Liver (tissue), 9 donors: Measurements from ENCODE around the gene LSAMP. TPM values are rescaled to one million over a fixed set of nuclear protein-coding genes. Genes with fewer than 3 reads are reported as not detected.

ENCODE experiments used
- DNase-seq: peaks from one replicate; pipeline ENCODE4 v3.0.0-alpha.2; 2017; ENCODE audit warnings: low spot score
- H3K27ac ChIP-seq, 2 donors: one replicate each; pipeline ENCODE4 v1.7.0; 2013; ENCODE audit warnings: inconsistent platforms in 2 of 2, low read length in 2 of 2, control low read depth in 1 of 2, low read depth in 1 of 2, mild to moderate bottlenecking in 1 of 2
- H3K27me3 ChIP-seq, 4 donors: one replicate each; pipeline versions ENCODE4 v1.6.1 to v1.7.0; 2013; ENCODE audit warnings: low read length in 3 of 4, inconsistent platforms in 1 of 4, mild to moderate bottlenecking in 1 of 4, moderate library complexity in 1 of 4; ENCODE audit not compliant: control insufficient read depth in 4 of 4, insufficient read depth in 4 of 4
- H3K36me3 ChIP-seq, 4 donors: one replicate each; pipeline versions ENCODE4 v1.6.1 to v1.7.0; 2013; ENCODE audit warnings: low read length in 3 of 4, mild to moderate bottlenecking in 3 of 4, low read depth in 1 of 4, moderate library complexity in 1 of 4; ENCODE audit not compliant: control insufficient read depth in 4 of 4, insufficient read depth in 3 of 4
- H3K4me1 ChIP-seq, 4 donors: one replicate each; pipeline versions ENCODE4 v1.6.1 to v1.7.0; 2013; ENCODE audit warnings: low read length in 3 of 4, mild to moderate bottlenecking in 3 of 4, moderate library complexity in 1 of 4; ENCODE audit not compliant: control insufficient read depth in 4 of 4, insufficient read depth in 4 of 4
- H3K4me3 ChIP-seq, 3 donors: one replicate each; pipeline versions ENCODE4 v1.6.1 to v1.7.0; 2013; ENCODE audit warnings: low read length in 3 of 3, control low read depth in 1 of 3, low read depth in 1 of 3, mild to moderate bottlenecking in 1 of 3
- H3K9ac ChIP-seq, 2 donors: one replicate each; pipeline ENCODE4 v1.7.0; 2013; ENCODE audit warnings: low read length in 2 of 2, mild to moderate bottlenecking in 2 of 2, moderate library complexity in 2 of 2, control low read depth in 1 of 2, low read depth in 1 of 2
- H3K9me3 ChIP-seq, 4 donors: one replicate each; pipeline versions ENCODE4 v1.6.1 to v1.7.0; 2013; ENCODE audit warnings: low read length in 3 of 4; ENCODE audit not compliant: control insufficient read depth in 4 of 4
- ATF3 ChIP-seq: IDR thresholded peaks from 2 replicates; pipeline ENCODE4 v1.6.1; 2016; ENCODE audit warnings: antibody characterized with exemption
- EGR1 ChIP-seq, 2 donors: IDR thresholded peaks; 2 replicates each; pipeline ENCODE4 v1.6.1; 2016 to 2018; ENCODE audit warnings: antibody characterized with exemption in 2 of 2, low read depth in 2 of 2
- FOXA1 ChIP-seq: IDR thresholded peaks from 2 replicates; pipeline ENCODE4 v1.6.1; 2016; ENCODE audit warnings: antibody characterized with exemption
- FOXA2 ChIP-seq: IDR thresholded peaks from 2 replicates; pipeline ENCODE4 v1.6.1; 2016; ENCODE audit warnings: antibody characterized with exemption
- GABPA ChIP-seq, 2 donors: IDR thresholded peaks in 1 of 2; conservative IDR thresholded peaks in 1 of 2; 2 replicates each; pipeline ENCODE4 v1.6.1; 2016; ENCODE audit warnings: antibody characterized with exemption in 2 of 2, mild to moderate bottlenecking in 1 of 2, moderate library complexity in 1 of 2
- HNF4A ChIP-seq, 2 donors: conservative IDR thresholded peaks; 2 replicates each; pipeline ENCODE4 v1.6.1; 2016; ENCODE audit warnings: antibody characterized with exemption in 2 of 2, mild to moderate bottlenecking in 2 of 2
- HNF4G ChIP-seq: IDR thresholded peaks from 2 replicates; pipeline ENCODE4 v1.6.1; 2016; ENCODE audit warnings: antibody characterized with exemption
- JUND ChIP-seq, 2 donors: IDR thresholded peaks; 2 replicates each; pipeline ENCODE4 v1.6.1; 2016; ENCODE audit warnings: antibody characterized with exemption in 2 of 2
- MAX ChIP-seq: IDR thresholded peaks from 2 replicates; pipeline ENCODE4 v1.6.1; 2016; ENCODE audit warnings: antibody characterized with exemption
- NR2F2 ChIP-seq: IDR thresholded peaks from 2 replicates; pipeline ENCODE4 v1.6.1; 2016; ENCODE audit warnings: antibody characterized with exemption
- RAD21 ChIP-seq, 2 donors: IDR thresholded peaks; 2 replicates each; pipeline ENCODE4 v1.6.1; 2016; ENCODE audit warnings: antibody characterized with exemption in 2 of 2, mild to moderate bottlenecking in 2 of 2
- REST ChIP-seq: IDR thresholded peaks from 2 replicates; pipeline ENCODE4 v1.6.1; 2016; ENCODE audit warnings: antibody characterized with exemption, mild to moderate bottlenecking
- RXRA ChIP-seq, 2 donors: IDR thresholded peaks; 2 replicates each; pipeline ENCODE4 v1.6.1; 2017 to 2018; ENCODE audit warnings: antibody characterized with exemption in 2 of 2, mild to moderate bottlenecking in 1 of 2
- SP1 ChIP-seq: IDR thresholded peaks from 2 replicates; pipeline ENCODE4 v1.6.1; 2018; ENCODE audit warnings: antibody characterized with exemption, mild to moderate bottlenecking
- TAF1 ChIP-seq: conservative IDR thresholded peaks from 2 replicates; pipeline ENCODE4 v1.6.1; 2016; ENCODE audit warnings: antibody characterized with exemption, mild to moderate bottlenecking
- YY1 ChIP-seq: IDR thresholded peaks from 2 replicates; pipeline ENCODE4 v1.6.1; 2016; ENCODE audit warnings: antibody characterized with exemption, mild to moderate bottlenecking
- WGBS: extraction: QIAGEN DNeasy Blood & Tissue Kit; methylation state at CpG from one replicate; pipeline ENCODE4 v1.1.7; 2013; 5-methylcytosine and 5-hydroxymethylcytosine counted together
- polyA plus RNA-seq, 2 donors: library from polyadenylated mRNA; stranded (reverse) in 1 of 2; unstranded in 1 of 2; fragments of 200-250 nt in 1 of 2; fragments of >200 nt in 1 of 2; fragmentation: Nextera tagmentation in 1 of 2; extraction: Ambion mirVana in 1 of 2; gene quantifications; one replicate each; pipeline versions ENCODE4 v1.2.1 to v1.2.3, GENCODE V29; 2013 to 2015
- total RNA-seq, 2 donors: library from RNA; depleted of rRNA; stranded (reverse); fragments of >200 nt; gene quantifications; one replicate each; pipeline ENCODE4 v1.2.3, GENCODE V29; 2014
- TF ChIP-seq, protein P1 (sequence below): fragments of 150-350 bp; IDR thresholded peaks from 2 replicates; pipeline ENCODE4 v1.5.1; 2017; ENCODE audit warnings: improper control_type of control experiment, low read depth, low read length; ENCODE audit not compliant: missing input control
- TF ChIP-seq, protein P2 (sequence below): IDR thresholded peaks from 2 replicates; pipeline ENCODE4 v1.6.1; 2016; ENCODE audit warnings: antibody characterized with exemption
- donor health status: healthy.
- donor health status: healthy.
- donor health status: healthy.
- donor health status: healthy.
- donor health status: healthy.

The LSAMP gene
- total and polyA plus RNA-seq, 4 donors = 0.01 to 0.17 (median 0.06) TPM

DNA sequence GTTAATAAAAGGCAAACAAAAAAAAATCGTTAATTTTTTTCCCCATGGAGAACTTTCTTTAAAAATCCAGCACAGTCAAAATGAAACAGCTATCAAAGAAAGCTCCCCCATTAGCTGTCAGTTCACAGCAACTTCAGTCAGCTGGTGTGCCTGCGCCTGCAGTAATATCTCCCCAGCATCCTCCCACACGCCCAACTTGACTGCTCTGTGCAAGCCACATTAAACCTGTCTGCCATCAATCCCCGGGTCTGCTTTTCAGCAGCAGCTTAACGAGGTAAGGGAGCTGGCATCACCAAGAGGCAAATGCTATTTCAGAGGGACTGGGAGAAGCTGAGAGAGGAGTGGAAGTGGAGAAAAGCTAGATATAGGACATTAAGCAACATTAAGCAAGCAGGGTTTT is 484.5 kb downstream of the LSAMP start:
- H3K9me3 ChIP-seq = no peaks in the 10 kb centered on the region
- TF ChIP-seq FOXA2 = no peak
- TF ChIP-seq ATF3 = no peak
- TF ChIP-seq HNF4A (conservative IDR thresholded peaks at IDR 0.05) = no peak
- no peak for TF ChIP-seq YY1
- TF ChIP-seq JUND (IDR thresholded peaks at IDR 0.05) = no peak
- no peak for TF ChIP-seq RAD21 (IDR thresholded peaks at IDR 0.05)
- TF ChIP-seq HNF4G = no peak
- no peak for TF ChIP-seq SP1
- TF ChIP-seq, protein P1, sequence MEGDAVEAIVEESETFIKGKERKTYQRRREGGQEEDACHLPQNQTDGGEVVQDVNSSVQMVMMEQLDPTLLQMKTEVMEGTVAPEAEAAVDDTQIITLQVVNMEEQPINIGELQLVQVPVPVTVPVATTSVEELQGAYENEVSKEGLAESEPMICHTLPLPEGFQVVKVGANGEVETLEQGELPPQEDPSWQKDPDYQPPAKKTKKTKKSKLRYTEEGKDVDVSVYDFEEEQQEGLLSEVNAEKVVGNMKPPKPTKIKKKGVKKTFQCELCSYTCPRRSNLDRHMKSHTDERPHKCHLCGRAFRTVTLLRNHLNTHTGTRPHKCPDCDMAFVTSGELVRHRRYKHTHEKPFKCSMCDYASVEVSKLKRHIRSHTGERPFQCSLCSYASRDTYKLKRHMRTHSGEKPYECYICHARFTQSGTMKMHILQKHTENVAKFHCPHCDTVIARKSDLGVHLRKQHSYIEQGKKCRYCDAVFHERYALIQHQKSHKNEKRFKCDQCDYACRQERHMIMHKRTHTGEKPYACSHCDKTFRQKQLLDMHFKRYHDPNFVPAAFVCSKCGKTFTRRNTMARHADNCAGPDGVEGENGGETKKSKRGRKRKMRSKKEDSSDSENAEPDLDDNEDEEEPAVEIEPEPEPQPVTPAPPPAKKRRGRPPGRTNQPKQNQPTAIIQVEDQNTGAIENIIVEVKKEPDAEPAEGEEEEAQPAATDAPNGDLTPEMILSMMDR = no peak
- no peak for TF ChIP-seq EGR1 (IDR thresholded peaks at IDR 0.05; ENCODE audit: low read depth in 2 of 2)
- TF ChIP-seq TAF1 = no peak
- no peak for TF ChIP-seq REST
- TF ChIP-seq FOXA1 = no peak
- TF ChIP-seq RXRA (IDR thresholded peaks at IDR 0.05) = no peak
- H3K27ac ChIP-seq = no peak overlapping the region
- no peaks in the 10 kb centered on the region for H3K27me3 ChIP-seq
- no peak overlapping the region for H3K9ac ChIP-seq
- H3K4me1 ChIP-seq = no peaks in the 10 kb centered on the region
- DNase-seq = no peak
- WGBS = 58% methylated on average over 5 of the region's 5 CpGs
- no peak overlapping the region for H3K4me3 ChIP-seq
- H3K36me3 ChIP-seq = no peaks in the 10 kb centered on the region

GRCh38 chr3:115958526-115958925 is 486.8 kb downstream of the LSAMP start:
- H3K4me1 ChIP-seq = no peaks in the 10 kb centered on the region
- WGBS = 73% methylated on average over 5 of the region's 5 CpGs
- TF ChIP-seq TAF1 = no peak
- no peak for TF ChIP-seq HNF4A (conservative IDR thresholded peaks at IDR 0.05)
- TF ChIP-seq EGR1 (IDR thresholded peaks at IDR 0.05; ENCODE audit: low read depth in 2 of 2) = no peak
- TF ChIP-seq YY1 = no peak
- no peak for TF ChIP-seq ATF3
- no peak for TF ChIP-seq RXRA (IDR thresholded peaks at IDR 0.05)
- no peak for TF ChIP-seq MAX
- no peak for TF ChIP-seq GABPA (IDR thresholded peaks at IDR 0.05 in 1 of 2, conservative IDR thresholded peaks at IDR 0.05 in 1 of 2)
- TF ChIP-seq NR2F2 = no peak
- TF ChIP-seq, protein P1 = no peak
- TF ChIP-seq SP1 = no peak
- TF ChIP-seq JUND (IDR thresholded peaks at IDR 0.05) = no peak
- TF ChIP-seq HNF4G = no peak
- TF ChIP-seq RAD21 (IDR thresholded peaks at IDR 0.05) = no peak
- no peak for TF ChIP-seq FOXA2
- TF ChIP-seq, protein P2, sequence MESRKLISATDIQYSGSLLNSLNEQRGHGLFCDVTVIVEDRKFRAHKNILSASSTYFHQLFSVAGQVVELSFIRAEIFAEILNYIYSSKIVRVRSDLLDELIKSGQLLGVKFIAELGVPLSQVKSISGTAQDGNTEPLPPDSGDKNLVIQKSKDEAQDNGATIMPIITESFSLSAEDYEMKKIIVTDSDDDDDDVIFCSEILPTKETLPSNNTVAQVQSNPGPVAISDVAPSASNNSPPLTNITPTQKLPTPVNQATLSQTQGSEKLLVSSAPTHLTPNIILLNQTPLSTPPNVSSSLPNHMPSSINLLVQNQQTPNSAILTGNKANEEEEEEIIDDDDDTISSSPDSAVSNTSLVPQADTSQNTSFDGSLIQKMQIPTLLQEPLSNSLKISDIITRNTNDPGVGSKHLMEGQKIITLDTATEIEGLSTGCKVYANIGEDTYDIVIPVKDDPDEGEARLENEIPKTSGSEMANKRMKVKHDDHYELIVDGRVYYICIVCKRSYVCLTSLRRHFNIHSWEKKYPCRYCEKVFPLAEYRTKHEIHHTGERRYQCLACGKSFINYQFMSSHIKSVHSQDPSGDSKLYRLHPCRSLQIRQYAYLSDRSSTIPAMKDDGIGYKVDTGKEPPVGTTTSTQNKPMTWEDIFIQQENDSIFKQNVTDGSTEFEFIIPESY = no peak
- TF ChIP-seq FOXA1 = no peak

More at GRCh38 chr3:115958526-115958925, 486.8 kb downstream of the LSAMP start:
- H3K27me3 ChIP-seq = no peaks in the 10 kb centered on the region
- H3K9ac ChIP-seq = no peak overlapping the region
- H3K36me3 ChIP-seq = no peaks in the 10 kb centered on the region
- no peak overlapping the region for H3K27ac ChIP-seq
- no peak overlapping the region for H3K4me3 ChIP-seq
- DNase-seq = no peak
- H3K9me3 ChIP-seq = no peaks in the 10 kb centered on the region
